ENCODE results near the gene ANP32E.

DNA sequence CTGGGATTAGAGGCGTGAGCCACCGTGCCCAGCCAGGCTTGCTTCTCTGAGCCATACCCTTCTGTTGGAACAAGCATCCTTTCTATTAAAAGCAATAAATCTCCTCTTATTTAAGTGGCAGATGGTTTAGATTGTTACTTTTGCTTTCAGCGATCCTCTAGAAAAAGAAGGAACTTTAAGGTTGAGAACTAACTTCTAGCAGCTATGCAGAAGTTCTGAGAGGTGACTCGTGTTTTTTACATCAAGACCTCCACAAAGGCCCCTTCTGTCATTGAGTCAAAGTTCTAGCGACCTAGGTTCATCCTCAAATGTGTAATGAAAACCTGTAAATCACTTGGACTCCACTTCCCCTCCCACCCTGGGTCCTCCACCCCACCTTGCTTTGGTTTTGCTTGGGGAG, 55.4 kb downstream of the ANP32E start:
- TF ChIP-seq POLR2AphosphoS5 (IDR thresholded peaks at IDR 0.05; ENCODE audit: low read depth, low read length) (no peak), POLR2A (IDR thresholded peaks at IDR 0.05; ENCODE audit: low read depth, low read length) (no peak), TAF1 (IDR thresholded peaks at IDR 0.05; ENCODE audit: borderline replicate concordance, low read depth, low read length) (no peak)

All from GM12892 (cell line).